Stimulated activated CD4-positive, alpha-beta T cell treated with anti-CD3 and anti-CD28 coated beads, Interleukin-4, amount 100 ng/mL, for 48 hours (primary cell): Measurements from ENCODE around the gene TRIM72.
"Not testable (repeated sequence)": the region's sequence is repeated elsewhere in the genome, so short reads cannot be mapped to it uniquely, and the experiment has no call there.

Source experiments
- DNase-seq, 2 donors: peaks; one replicate each; pipeline ENCODE4 v3.0.0-alpha.2; 2020; ENCODE audit warnings: low read depth in 2 of 2

TRIM72 gene

GRCh38 chr16:31213877-31214707, at the start of gene TRIM72:
TRIM72 (plus strand) TSS chr16:31214119; CDS start chr16:31214739, 620 bp downstream.
- no peak for DNase-seq

DNA sequence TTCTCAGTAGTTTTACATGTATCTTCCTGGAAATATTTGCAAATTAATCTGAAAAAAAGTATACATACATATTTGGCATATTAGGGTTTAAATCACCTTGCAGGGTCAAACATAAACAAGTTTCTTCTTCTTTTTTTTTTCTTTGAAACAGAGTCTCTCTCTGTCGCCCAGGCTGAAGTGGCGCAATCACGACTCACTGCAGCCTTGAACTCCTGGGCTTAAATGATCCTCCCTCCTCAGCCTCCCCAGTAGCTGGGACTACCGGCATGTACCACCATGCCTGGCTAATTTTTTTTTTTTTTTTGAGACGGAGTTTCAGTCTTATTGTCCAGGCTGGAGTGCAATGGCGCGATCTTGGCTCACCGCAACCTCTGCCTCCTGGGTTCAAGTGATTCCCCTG, 46.6 kb upstream of the TRIM72 start:
- DNase-seq: no peak

DNA sequence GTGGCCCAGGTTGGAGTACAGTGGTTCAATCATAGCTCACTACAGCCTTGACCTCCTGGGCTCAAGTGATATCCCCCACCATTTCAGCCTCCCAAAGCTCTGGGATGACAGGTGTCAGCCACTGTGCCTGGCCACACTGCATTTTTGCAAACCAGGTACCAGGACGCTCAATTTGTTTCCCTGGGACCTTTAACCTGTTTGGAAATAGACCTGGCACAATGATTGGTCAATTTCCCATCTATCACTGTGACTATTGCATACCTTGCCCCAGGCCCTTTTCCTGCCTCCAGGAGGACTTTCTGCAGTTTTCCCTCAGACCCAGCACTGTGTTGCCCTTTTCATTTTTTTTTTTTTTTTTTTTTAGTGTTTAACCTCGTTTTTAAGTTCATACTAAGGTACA, 45.1 kb upstream of the TRIM72 start:
- DNase-seq: no peak

DNA sequence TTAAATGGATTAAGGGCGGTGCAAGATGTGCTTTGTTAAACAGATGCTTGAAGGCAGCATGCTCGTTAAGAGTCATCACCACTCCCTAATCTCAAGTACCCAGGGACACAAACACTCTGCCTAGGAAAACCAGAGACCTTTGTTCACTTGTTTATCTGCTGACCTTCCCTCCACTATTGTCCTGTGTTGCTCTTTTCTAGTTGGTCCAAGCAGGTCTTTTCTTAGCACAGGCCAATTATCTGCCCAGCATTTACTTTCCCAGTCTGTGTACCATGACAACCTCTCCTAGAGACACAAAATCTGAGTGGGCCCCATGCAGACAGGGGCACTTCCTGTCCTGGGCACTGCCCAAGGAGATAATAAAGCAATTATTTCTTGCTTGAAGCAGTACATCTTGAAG, 43.9 kb upstream of the TRIM72 start:
- not testable (repeated sequence) for DNase-seq

DNA sequence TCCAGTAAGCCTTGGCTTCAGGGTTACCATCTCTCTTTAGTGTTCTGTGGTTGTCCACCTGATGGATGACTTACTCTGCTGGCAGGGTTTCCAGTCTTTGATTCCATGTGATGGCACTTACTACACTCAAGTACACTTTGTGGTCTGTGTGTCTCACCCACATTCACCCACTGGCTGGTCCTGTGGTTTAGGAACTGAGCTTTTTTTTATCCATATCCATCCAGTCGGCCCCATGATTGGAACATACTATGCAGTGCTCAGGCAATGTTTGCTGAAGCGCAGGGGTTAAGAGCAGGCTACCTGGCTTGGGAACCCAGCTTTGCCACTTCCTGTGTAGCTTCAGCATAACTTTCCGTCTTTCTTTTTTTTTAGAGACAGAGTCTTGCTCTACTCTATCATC, 36.8 kb upstream of the TRIM72 start:
- DNase-seq: no peak

GRCh38 chr16:31179219-31179746, 34.6 kb upstream of the TRIM72 start:
- no peak for DNase-seq

DNA sequence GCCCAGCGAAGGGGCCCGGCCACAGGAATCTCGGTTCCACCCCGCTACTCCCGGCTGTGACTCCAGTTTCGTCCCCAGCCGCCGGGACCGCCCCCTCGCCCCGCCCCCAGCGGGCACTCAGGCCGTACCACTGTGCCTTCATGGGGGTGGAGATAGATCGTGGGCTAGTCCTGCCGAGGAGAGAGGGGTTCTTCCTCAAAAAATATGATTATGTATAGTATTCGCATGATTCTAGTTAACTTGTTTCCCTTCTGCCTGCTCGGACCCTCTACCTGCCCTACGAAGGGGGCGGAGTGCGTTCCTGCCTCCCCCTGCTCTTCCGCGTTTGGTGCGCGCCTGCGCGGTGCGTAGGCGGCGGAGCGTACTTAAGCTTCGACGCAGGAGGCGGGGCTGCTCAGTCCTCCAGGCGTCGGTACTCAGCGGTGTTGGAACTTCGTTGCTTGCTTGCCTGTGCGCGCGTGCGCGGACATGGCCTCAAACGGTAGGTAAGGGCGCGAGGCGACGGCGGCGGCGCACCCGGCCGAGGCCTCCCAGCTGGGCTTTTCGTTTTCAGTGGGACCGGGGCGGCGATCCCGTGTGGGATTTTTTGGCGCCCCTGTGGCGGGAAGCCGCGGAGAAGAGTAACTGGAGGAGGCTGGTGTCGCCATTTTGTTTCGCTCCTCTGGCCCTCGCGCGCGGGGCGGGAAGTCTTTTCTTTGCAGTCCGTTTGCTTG, 34.0 kb upstream of the TRIM72 start, which contains the start of gene FUS:
FUS (plus strand) TSS at position 393 of the 713 bp plus-strand sequence; CDS start at position 469, 76 bp downstream.
- DNase-seq: peak; percentile 87 to 91

DNA sequence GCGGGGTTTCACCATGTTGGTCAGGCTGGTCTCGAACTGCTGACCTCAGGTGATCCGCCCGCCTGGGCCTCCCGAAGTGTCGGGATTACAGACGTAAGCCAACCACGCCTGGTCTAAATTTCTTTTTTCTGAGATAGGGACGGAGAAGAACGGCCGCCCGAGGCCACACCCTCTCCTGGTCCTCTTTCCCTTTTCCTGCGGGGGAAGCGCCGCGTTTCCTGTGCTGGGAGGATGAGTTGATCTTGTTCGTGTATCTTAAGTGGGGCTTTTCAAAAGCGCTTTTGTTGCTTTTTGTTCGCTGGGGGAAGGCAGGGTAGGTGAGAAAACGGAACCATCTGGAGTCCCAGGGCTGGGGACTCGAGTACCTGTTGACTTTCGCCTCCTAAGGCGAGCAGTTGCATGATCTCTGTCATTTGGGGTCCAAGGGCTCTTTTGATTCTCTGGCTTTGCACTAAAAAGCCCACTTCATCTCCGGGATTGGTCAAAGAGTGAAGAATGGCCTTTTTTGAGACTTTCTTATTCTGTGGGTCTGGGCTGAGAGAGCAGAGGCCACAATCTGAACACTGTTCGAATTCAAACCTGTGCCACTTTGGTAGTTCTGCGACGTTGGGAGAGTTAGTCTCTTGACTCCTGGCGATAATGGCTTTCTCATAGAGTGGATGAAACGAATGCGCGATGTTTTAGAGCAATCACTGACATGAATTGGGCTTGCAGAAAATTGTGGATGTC, 32.7 kb upstream of the TRIM72 start:
- no peak for DNase-seq

GRCh38 chr16:31182391-31182790, 31.5 kb upstream of the TRIM72 start:
- DNase-seq: no peak

GRCh38 chr16:31183432-31184428, 30.2 kb upstream of the TRIM72 start:
- DNase-seq: no peak

DNA sequence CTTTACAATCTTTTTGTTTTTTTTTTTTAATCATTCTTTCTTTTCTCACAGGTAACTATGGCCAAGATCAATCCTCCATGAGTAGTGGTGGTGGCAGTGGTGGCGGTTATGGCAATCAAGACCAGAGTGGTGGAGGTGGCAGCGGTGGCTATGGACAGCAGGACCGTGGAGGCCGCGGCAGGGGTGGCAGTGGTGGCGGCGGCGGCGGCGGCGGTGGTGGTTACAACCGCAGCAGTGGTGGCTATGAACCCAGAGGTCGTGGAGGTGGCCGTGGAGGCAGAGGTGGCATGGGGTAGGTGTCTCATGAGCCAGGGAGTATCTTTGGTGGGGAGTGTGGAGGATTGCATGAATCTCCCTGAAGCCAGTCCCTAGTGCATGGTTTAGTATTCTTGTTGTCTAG, 29.0 kb upstream of the TRIM72 start:
- DNase-seq: no peak

DNA sequence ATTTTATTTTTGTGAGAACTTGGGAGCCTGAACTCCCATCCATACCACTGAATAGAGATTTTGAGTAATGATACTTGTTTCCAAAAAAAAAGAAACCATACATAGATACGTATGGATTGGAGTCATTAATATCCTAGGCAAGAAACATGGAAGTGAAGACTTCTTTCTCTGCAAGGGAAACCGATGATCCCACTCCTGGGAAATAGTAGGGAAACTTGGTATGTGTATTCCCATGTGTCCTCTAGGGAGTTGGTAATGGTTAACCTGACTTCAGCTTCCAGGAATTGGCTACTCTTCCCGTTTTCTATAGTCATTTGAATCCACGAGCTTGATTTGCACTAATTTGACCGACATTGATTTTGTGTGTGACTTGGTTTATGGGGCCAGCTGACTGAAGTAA, 28.6 kb upstream of the TRIM72 start:
- no peak for DNase-seq

DNA sequence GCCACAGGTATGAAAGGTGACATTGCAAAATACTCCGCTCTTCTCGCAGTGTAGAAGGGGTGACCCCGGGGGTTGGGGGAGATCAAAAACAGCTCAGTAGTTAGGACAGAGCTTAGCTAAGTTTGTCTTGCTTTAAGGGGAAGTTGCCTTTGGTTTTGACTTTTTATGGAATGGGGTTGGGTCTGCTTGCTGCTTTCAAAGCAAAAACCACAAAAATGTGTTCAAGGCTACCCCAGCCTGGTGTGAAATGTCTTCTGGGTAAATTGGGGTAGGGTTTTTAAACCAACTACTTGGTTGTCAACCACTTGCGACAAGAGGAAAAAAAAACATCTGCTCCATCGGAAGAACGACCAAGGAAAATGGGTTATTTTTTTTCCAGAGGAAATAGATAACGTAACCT, 27.7 kb upstream of the TRIM72 start:
- DNase-seq: no peak

DNA sequence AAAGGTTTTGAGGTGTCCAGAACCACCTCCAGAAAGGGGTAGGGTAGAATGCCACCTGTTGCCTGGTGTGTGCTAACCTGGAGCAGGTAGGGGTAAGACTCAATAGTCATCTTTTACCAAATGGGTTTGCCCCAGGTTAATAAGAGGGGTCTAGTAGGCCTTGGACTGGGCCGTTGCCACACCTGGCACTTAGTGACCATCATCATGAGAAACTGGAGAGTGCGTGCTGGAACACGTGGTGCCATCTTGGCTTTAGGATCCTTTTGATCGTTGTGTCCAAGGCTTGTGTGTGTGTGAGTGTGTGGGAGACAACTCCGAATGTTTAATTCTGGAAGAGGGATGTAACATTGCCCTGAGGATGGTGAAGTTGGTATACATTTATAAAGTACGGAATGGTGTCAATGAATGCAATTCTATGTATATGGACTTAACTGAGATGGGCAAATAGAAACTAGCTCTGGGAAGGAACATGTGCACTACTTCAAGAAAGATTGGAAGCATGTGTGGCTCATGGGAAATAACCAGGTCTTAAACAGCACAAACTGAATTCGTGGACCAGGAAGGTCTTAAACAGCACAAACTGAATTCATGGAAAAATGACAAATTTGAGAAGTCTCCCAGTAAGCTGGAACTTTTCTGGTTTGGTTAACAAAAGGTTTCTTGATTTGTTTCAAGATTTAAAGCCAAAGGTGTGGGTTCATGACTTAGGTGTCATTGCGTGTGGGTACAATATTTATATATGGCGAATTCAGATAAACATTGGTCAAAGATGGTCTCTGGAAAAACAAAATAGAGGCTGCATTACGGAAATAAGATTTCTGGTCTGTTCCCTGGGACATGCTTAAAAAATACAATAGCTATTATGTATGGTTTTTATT, 26.8 kb upstream of the TRIM72 start:
- DNase-seq: no peak

DNA sequence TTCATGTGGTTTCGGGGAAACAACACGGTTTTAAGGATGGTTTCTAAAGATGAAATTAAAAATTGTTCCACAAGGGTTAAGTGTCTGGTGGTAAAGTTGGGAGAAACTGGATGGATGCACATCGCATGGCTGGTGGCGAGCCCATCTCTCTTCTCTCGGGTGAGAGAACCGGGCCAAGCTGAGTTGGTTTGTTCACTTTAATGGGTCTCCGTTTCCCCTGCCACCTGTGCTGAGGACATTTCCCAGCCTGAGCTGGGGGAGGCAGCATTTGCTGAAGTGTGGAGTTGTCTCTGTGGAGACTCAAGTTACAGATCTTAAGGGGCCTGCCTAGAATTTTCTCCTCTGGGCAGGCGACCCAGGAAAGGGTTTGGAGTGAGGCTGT, 26.1 kb upstream of the TRIM72 start:
- DNase-seq: no peak

DNA sequence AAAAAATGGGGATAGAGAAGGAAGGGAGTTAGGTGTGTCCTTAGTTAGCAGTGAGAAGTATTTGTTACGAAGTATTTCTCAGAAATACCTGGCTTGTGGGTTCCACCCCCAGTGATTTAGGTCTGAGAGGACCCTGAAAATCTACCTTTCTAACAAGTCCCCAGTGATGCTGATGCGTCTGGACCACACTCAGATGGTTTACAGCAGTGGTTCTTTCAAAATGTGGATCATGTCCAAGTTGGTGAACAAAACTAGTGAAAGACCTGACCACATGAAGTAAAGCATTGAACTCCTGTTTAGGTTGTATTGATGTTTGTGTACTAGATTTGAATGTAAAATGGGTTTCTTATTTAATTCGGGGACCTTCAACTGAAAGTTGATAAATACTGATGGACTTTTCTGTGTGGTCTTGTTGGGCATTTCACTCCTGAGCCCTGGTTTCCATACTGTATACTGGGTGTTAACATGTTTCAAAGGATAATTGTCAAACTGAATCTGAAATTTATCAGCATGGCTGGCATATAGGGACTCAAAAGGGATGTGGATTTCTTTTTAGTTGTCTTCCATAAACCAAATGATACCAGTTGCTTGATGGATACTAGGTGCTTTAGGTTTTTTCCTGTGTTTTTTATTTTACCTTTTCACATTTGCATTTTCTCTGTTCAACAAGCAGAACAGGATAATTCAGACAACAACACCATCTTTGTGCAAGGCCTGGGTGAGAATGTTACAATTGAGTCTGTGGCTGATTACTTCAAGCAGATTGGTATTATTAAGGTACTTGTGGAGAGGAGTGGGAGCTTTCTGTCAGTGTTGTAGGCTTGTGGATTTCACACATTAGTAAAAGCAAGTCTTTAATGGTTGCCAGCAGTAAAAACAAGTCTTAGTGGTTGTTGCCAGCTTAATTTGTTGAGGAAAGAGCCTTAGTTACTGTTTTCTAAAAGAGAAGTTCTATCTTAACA, 25.2 kb upstream of the TRIM72 start:
- DNase-seq: no peak

DNA sequence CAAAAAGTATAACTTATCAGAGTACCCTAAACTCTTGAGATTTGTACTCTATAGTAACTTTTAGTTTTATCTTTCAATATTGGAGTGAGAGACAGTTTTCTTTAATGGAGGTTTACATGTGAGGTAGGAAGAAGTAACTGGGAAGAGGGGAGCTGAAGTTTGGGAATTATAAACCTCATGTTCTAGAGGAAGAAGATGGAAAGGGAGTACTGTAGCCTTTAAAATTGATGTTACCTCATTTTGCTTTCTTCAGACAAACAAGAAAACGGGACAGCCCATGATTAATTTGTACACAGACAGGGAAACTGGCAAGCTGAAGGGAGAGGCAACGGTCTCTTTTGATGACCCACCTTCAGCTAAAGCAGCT, 24.5 kb upstream of the TRIM72 start:
- DNase-seq: no peak

DNA sequence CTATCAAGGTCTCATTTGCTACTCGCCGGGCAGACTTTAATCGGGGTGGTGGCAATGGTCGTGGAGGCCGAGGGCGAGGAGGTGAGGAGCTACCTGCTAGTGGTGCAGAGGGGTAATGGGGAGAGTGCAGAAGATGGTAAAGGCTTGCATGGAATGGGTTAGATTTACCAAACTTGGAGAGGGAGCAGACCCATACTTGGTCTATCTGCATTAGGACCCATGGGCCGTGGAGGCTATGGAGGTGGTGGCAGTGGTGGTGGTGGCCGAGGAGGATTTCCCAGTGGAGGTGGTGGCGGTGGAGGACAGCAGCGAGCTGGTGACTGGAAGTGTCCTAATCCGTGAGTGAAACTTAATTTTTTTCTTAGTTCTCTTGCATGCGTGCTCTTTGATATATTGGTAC, 23.9 kb upstream of the TRIM72 start:
- DNase-seq: no peak
